Measurements from ENCODE around the gene PMM1. TPM values are rescaled to one million over a fixed set of nuclear protein-coding genes. Genes with fewer than 3 reads are reported as not detected.

Gene PMM1
- total RNA-seq, 1 experiment from 2014 or later: 30.5 TPM

DNA sequence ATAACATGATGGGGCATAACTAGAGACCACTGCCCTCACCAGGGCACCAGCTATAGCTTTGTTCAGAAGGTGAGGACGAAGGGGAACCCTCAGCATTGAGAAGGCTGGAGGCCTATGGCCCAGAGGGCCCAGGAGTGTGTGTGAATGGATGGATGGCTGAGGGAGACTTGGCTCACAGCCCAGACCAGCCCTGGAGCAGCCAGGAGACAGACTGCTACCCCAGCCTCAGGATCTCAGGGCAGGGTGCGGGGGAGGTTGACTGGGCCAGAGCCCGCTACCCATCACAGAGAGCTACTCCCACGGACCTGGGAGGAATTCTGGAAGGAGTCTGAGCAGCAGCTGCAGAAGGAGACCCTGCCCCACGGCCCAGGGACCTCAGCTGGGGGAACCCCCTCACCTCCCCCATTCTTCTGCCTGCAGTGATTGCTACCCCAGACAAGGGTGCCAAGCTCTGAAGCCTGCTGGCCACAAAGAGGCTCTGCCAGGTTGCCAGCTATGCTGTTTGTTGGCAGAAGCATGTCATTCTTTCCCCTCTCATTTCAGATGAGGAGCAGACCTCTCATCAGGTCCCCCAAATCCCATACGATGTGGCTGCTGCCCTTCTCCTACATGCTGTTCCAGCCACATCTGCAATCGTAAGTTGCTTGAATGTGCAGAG is 34.2 kb downstream of the PMM1 start:
- TF ChIP-seq POLR2AphosphoS5 (IDR thresholded peaks at IDR 0.05; ENCODE audit: low read depth, low read length) (no peak), TCF7L2 (IDR thresholded peaks at IDR 0.05; ENCODE audit: low read depth, low read length) (no peak), SIN3A (IDR thresholded peaks at IDR 0.05; ENCODE audit: borderline replicate concordance, insufficient read depth, low read depth, low read length) (no peak)
- TF ChIP-seq, protein P1, sequence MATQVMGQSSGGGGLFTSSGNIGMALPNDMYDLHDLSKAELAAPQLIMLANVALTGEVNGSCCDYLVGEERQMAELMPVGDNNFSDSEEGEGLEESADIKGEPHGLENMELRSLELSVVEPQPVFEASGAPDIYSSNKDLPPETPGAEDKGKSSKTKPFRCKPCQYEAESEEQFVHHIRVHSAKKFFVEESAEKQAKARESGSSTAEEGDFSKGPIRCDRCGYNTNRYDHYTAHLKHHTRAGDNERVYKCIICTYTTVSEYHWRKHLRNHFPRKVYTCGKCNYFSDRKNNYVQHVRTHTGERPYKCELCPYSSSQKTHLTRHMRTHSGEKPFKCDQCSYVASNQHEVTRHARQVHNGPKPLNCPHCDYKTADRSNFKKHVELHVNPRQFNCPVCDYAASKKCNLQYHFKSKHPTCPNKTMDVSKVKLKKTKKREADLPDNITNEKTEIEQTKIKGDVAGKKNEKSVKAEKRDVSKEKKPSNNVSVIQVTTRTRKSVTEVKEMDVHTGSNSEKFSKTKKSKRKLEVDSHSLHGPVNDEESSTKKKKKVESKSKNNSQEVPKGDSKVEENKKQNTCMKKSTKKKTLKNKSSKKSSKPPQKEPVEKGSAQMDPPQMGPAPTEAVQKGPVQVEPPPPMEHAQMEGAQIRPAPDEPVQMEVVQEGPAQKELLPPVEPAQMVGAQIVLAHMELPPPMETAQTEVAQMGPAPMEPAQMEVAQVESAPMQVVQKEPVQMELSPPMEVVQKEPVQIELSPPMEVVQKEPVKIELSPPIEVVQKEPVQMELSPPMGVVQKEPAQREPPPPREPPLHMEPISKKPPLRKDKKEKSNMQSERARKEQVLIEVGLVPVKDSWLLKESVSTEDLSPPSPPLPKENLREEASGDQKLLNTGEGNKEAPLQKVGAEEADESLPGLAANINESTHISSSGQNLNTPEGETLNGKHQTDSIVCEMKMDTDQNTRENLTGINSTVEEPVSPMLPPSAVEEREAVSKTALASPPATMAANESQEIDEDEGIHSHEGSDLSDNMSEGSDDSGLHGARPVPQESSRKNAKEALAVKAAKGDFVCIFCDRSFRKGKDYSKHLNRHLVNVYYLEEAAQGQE (IDR thresholded peaks at IDR 0.05; ENCODE audit: insufficient read depth in 1 of 2, low read depth in 2 of 2, low read length in 1 of 2): no peak
- H3K4me3 ChIP-seq (ENCODE audit: low read depth in 2 of 2, low read length in 2 of 2): no peak overlapping the region
- H3K36me3 ChIP-seq (ENCODE audit: control insufficient read depth, insufficient read depth, low read length): no peaks in the 10 kb centered on the region
- intact Hi-C loops (cut with micrococcal nuclease; ENCODE audit: unreplicated experiment) (no loop called here), in situ Hi-C loops (cut with HindIII; ENCODE audit: low pct_unique_long_range_greater_than_20kb, low sequenced_read_pairs) (no loop called here)
- no peaks in the 10 kb centered on the region for H3K27me3 ChIP-seq (ENCODE audit: control insufficient read depth, insufficient read depth, low read length)
- H3K4me1 ChIP-seq (ENCODE audit: control insufficient read depth, insufficient read depth, low read length): peaks cover 19% of the 10 kb centered on the region
- peak overlapping the region; percentile 39; the same call in 1 of the 2 replicates for H3K27ac ChIP-seq (ENCODE audit: low read length)
- POLR2A ChIA-PET: interaction anchor here (0.7 kb wide), 1 partner anchor 65 kb away, joined by 12 read pairs; the partner anchor contains the start of genes DESI1 and XRCC6
- DNase-seq (ENCODE audit: low read depth, low spot score) (no peak), ATAC-seq (no peak; the same call in 1 of the 2 replicates)
- no peaks in the 10 kb centered on the region for H3K9me3 ChIP-seq (ENCODE audit: control insufficient read depth, insufficient read depth, low read depth, low read length)
- CTCF ChIA-PET: no interaction called here
- no TSS peak for BruUV-seq (replicated peaks)

DNA sequence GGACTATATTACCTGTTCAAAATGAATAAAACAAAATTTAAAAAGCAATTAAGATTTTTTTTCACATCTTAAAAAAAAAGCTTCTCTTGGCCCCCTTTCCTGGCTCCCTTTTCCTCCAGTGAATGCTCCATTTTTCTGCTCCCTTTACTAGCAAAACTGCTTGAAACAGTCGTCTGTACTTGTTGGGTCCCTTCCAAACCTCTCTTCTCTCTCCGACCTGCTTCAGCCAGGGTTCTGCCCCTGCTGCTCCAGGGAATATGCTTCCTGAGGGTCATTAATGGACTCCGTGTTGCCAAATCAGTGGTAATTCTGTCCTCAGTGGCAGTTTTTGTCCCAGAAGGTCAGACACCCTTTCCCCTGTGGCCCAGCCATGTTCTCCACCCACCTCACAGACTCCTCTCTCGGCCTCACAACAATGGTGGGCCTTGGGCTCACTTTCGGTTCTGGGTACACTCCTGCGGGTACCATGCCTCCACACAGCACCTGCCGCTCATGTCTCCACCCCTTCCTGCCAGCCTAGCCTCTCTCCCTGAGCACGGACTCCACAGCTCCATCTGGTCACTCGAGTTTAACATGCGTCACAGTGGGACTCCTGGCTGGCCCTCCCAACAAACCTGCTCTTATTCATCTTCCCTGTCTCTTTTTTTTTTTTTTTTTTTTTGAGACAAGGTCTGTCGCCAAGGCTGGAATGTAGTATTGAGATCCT is 37.6 kb downstream of the PMM1 start:
- in situ Hi-C loops (cut with HindIII; ENCODE audit: low pct_unique_long_range_greater_than_20kb, low sequenced_read_pairs): no loop called here
- ChIA-PET CTCF (no interaction called here), POLR2A (interaction anchor here (0.6 to 1.0 kb wide), 2 partner anchors 19 to 120 kb away, joined by 6 to 11 read pairs; no protein-coding TSS in a partner anchor)
- intact Hi-C loops (cut with micrococcal nuclease; ENCODE audit: unreplicated experiment): no loop called here
- H3K36me3 ChIP-seq (ENCODE audit: control insufficient read depth, insufficient read depth, low read length): no peaks in the 10 kb centered on the region
- ATAC-seq: no peak
- TF ChIP-seq, protein P1 (IDR thresholded peaks at IDR 0.05; ENCODE audit: insufficient read depth in 1 of 2, low read depth in 2 of 2, low read length in 1 of 2): no peak
- TF ChIP-seq SIN3A (IDR thresholded peaks at IDR 0.05; ENCODE audit: borderline replicate concordance, insufficient read depth, low read depth, low read length): no peak
- TF ChIP-seq TCF7L2 (IDR thresholded peaks at IDR 0.05; ENCODE audit: low read depth, low read length): no peak
- no peak overlapping the region for H3K27ac ChIP-seq (ENCODE audit: low read length)
- H3K27me3 ChIP-seq (ENCODE audit: control insufficient read depth, insufficient read depth, low read length): no peaks in the 10 kb centered on the region
- no peaks in the 10 kb centered on the region for H3K9me3 ChIP-seq (ENCODE audit: control insufficient read depth, insufficient read depth, low read depth, low read length)
- H3K4me3 ChIP-seq (ENCODE audit: low read depth in 2 of 2, low read length in 2 of 2): no peak overlapping the region
- peaks cover 7% of the 10 kb centered on the region; the same call in 1 of the 2 replicates for H3K4me1 ChIP-seq (ENCODE audit: control insufficient read depth, insufficient read depth, low read length)
- BruUV-seq (replicated peaks): no TSS peak
- no peak for DNase-seq (ENCODE audit: low read depth, low spot score)
